Activated CD4-positive, alpha-beta memory T cell treated with anti-CD3 and anti-CD28 coated beads, Interleukin-2, amount 10 ng/mL, durations not matched to agents 7 days and 5 days (primary cell): ENCODE results near the gene PCDHGA1. TPM values are rescaled to one million over a fixed set of nuclear protein-coding genes. Genes with fewer than 3 reads are reported as not detected.

Experiments used
- CTCF ChIA-PET: fragments of 350-600 bp; sonication (Branson Sonifier 250); formaldehyde crosslinking; loops from one replicate; lab custom pipeline; 2021; ENCODE audit warnings: antibody characterized with exemption, inconsistent platforms; lab: Charles Lee
- POLR2A ChIA-PET: fragments of 350-600 bp; sonication (Branson Sonifier 250); formaldehyde crosslinking; loops from one replicate; lab custom pipeline; 2021; ENCODE audit warnings: antibody characterized with exemption; lab: Charles Lee
- DNase-seq: peaks from one replicate; pipeline ENCODE4 v3.0.0-alpha.2; 2020
- H3K27ac Mint-ChIP-seq: one replicate; pipeline ENCODE4 v1.8.0; 2021; ENCODE audit warnings: mild to moderate bottlenecking, mixed read lengths
- H3K27me3 Mint-ChIP-seq: one replicate; pipeline ENCODE4 v1.8.0; 2021; ENCODE audit warnings: mixed read lengths
- H3K36me3 Mint-ChIP-seq: one replicate; pipeline ENCODE4 v1.8.0; 2021; ENCODE audit warnings: low read depth, mixed read lengths
- H3K4me1 Mint-ChIP-seq: one replicate; pipeline ENCODE4 v1.8.0; 2021; ENCODE audit warnings: mixed read lengths
- H3K4me3 Mint-ChIP-seq: one replicate; pipeline ENCODE4 v1.8.0; 2021; ENCODE audit warnings: mild to moderate bottlenecking, mixed read lengths
- H3K9me3 Mint-ChIP-seq: one replicate; pipeline ENCODE4 v1.8.0; 2021; ENCODE audit warnings: mixed read lengths
- total RNA-seq, 2 experiments: library from RNA; stranded (reverse); gene quantifications; one replicate each; pipeline ENCODE4 v1.2.3, GENCODE V29; 2021

Gene PCDHGA1
- total RNA-seq, 2 experiments from 2014 or later = 0.05 TPM; not detected in 1

DNA sequence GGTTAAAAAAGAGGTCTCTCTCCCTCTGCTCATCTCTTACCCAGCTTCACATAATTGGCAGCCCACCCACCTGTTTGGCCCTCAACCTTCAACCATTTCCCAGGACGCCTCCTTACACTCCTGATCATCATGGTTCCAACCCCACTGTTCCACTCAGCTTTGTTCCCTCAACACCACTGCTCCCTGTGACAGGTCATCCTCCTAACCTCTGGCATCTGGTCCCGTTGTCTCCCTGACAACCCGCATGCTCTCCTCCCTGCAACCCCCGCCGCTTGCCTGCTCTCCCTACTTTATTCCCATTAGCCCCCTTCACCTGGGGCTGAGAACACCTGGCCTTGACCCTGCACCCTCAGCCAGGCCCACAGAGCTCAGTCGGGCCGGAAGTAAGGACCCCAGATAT, 171.4 kb downstream of the PCDHGA1 start:
- ChIA-PET CTCF (no interaction called here), POLR2A (interaction anchor here (0.5 kb wide), 1 partner anchor 1832 kb away, joined by 3 read pairs; no protein-coding TSS in a partner anchor)
- no peak overlapping the region for H3K4me3 Mint-ChIP-seq
- H3K36me3 Mint-ChIP-seq = no peaks in the 10 kb centered on the region
- H3K4me1 Mint-ChIP-seq = no peaks in the 10 kb centered on the region
- no peak overlapping the region for H3K27ac Mint-ChIP-seq
- no peak for DNase-seq
- H3K27me3 Mint-ChIP-seq = peaks cover 4% of the 10 kb centered on the region
- no peaks in the 10 kb centered on the region for H3K9me3 Mint-ChIP-seq

DNA sequence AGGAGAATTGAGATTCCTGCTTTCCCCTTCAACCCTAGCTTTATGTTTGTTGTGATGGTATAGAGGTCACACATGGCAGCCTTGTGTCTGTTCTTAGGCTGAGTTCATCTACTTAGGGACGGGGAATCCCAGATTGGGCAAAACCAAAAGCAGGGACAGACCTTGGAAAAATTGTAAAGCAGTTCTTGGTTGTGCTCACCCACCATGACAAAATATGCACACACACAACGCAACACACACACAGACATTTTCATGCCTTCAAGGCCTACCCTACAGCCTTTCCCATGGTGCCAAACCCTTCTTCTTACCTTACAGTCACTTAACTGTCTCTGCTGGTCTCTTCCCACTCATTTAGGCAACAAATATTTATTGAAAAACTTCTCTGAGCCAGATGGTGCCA, 173.4 kb downstream of the PCDHGA1 start:
- no peak for DNase-seq
- Mint-ChIP-seq H3K4me1 (no peaks in the 10 kb centered on the region), H3K27me3 (no peaks in the 10 kb centered on the region), H3K9me3 (no peaks in the 10 kb centered on the region), H3K27ac (no peak overlapping the region), H3K36me3 (no peaks in the 10 kb centered on the region), H3K4me3 (no peak overlapping the region)
- POLR2A ChIA-PET = no interaction called here
- CTCF ChIA-PET = interaction anchor here (0.6 to 0.9 kb wide), 2 partner anchors 8 to 192 kb away, joined by 3 read pairs; no protein-coding TSS in a partner anchor

DNA sequence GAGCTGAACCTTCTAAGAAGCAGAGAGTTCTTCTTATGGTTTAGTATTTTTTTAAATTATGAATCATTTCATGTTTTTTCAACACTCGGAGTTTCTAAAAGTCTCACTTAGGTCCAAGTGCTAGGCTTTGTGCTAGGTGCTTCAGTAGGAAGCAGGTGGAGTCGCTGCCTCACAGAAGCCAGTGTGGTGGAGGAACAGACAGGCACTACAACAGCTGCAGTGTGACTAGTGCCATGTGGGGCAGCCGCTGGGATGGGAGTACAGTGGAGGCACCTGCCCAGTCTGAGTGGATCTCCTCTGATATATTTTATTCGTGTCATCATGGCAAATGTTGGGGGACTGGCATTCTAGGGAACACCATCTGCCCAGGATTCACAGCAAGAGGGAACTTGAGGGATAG, 173.9 kb downstream of the PCDHGA1 start:
- CTCF ChIA-PET = no interaction called here
- Mint-ChIP-seq H3K36me3 (no peaks in the 10 kb centered on the region), H3K27ac (no peak overlapping the region), H3K27me3 (no peaks in the 10 kb centered on the region), H3K9me3 (no peaks in the 10 kb centered on the region), H3K4me1 (no peaks in the 10 kb centered on the region), H3K4me3 (no peak overlapping the region)
- POLR2A ChIA-PET = interaction anchor here (0.6 kb wide), 1 partner anchor 62 kb away, joined by 3 read pairs; no protein-coding TSS in a partner anchor
- no peak for DNase-seq

DNA sequence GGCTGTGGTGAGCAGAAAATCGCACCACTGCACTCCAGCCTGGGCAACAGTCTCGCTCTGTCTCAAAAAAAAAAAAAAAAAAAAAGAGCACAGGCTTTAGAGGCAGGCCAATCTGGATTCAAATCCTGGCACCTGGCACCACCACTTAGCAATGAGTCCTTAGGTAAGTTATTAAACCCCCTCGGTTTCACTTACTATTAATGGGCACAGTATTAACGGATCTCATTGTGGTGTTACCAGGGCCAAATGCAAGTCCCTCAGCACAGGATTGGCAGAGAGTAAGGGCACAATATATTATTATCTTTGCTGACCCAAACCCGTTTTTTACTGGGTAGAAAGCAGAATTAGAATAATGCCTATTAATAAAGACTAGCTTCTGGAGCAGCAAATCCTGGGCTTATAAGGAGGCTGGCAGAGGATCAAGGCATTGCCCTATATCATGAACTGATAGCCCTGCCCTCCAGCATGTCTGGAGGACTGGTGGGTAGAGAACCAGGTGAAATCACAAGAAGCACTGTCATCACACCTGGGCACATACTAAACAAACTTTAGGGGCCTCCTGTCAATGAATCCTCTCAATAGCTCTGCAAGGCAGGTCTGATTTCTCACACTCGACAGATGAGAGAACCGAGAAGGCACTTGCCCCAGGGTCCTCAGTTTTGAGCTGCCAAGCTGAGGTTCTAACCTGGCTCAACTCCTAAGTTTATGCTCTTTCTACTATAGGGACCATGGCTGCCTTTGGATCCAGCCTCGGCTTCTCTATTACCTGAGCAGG, 176.3 kb downstream of the PCDHGA1 start:
- Mint-ChIP-seq H3K4me1 (peaks cover 1% of the 10 kb centered on the region), H3K36me3 (no peaks in the 10 kb centered on the region), H3K4me3 (no peak overlapping the region), H3K27ac (no peak overlapping the region), H3K9me3 (no peaks in the 10 kb centered on the region), H3K27me3 (no peaks in the 10 kb centered on the region)
- CTCF ChIA-PET = interaction anchor here (0.9 to 1.4 kb wide), 3 partner anchors 29 to 94 kb away, joined by 3 to 6 read pairs (median 4); partner anchors contain the start of genes PCDHGA10 and PCDHGA12
- POLR2A ChIA-PET = interaction anchor here (1.1 kb wide), 1 partner anchor 13 kb away, joined by 4 read pairs; no protein-coding TSS in a partner anchor
- DNase-seq = no peak

DNA sequence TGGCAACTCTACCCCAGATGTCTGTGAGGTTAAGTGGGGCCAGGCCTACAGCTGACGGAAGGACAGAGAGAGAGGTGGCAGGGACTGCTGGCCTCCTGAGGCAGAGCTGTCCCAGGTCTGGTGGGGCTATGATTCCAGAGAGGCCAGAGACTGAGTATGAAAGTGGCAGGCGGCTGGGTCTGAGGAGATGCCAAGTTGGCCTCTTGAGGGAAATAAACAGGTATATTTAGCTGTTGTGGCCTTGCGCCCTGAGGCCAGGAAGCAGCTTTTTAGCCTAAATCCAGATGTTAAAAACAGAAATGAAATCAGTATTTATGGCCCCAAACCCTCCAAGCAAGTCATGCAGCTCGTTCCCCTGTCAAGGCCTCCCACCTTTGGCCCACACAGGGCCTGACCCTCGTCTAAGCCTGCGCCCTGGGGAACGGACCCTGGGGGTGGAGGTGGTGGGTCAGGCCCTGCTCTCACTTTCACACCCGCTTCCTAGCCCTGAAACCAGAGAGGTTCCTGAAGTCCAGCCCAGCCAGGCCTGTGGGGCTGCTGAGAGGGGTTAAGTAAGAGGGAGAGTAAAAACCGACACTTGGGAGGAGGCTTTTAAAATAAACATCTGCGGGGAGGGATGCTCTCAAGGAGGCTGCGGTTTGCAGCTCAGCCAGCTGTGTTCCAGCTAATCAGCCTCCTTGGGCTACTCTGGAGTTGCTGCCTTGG, 177.2 kb downstream of the PCDHGA1 start:
- ChIA-PET POLR2A (interaction anchor here (1.1 kb wide), 1 partner anchor 14 kb away, joined by 4 read pairs; no protein-coding TSS in a partner anchor), CTCF (interaction anchor here (0.9 to 1.4 kb wide), 4 partner anchors 15 to 95 kb away, joined by 3 to 6 read pairs (median 4); partner anchors contain the start of genes PCDHGA10 and PCDHGA12)
- H3K4me3 Mint-ChIP-seq = no peak overlapping the region
- DNase-seq = no peak
- H3K27ac Mint-ChIP-seq = no peak overlapping the region
- peaks cover 4% of the 10 kb centered on the region for H3K4me1 Mint-ChIP-seq
- H3K9me3 Mint-ChIP-seq = no peaks in the 10 kb centered on the region
- H3K27me3 Mint-ChIP-seq = no peaks in the 10 kb centered on the region
- no peaks in the 10 kb centered on the region for H3K36me3 Mint-ChIP-seq

DNA sequence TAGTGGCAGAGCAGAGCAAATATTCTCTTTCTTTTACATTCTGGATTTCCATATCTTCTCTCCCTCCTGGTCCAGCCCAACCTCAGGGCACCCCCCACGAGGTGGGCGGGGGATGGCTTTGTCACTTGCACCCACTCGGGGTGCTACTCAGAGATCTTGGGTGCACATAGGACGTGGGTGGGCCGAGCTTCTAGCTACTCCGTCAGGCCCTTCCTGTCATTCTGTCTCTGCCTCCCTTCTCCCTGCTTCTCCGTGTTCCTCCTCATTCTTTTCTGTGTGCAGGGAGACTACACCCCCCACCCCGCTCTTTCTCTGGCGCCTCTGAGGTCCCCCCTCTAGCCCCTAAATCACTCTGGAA, 178.1 kb downstream of the PCDHGA1 start:
- CTCF ChIA-PET = interaction anchor here (0.5 to 1.0 kb wide), 2 partner anchors 14 to 39 kb away, joined by 3 to 4 read pairs; no protein-coding TSS in a partner anchor
- Mint-ChIP-seq H3K4me1 (peaks cover 11% of the 10 kb centered on the region), H3K9me3 (no peaks in the 10 kb centered on the region), H3K36me3 (peaks cover 5% of the 10 kb centered on the region), H3K4me3 (no peak overlapping the region), H3K27me3 (no peaks in the 10 kb centered on the region), H3K27ac (no peak overlapping the region)
- no peak for DNase-seq
- POLR2A ChIA-PET = interaction anchor here (0.7 to 1.3 kb wide), 2 partner anchors 13 to 15 kb away, joined by 3 to 6 read pairs; no protein-coding TSS in a partner anchor

DNA sequence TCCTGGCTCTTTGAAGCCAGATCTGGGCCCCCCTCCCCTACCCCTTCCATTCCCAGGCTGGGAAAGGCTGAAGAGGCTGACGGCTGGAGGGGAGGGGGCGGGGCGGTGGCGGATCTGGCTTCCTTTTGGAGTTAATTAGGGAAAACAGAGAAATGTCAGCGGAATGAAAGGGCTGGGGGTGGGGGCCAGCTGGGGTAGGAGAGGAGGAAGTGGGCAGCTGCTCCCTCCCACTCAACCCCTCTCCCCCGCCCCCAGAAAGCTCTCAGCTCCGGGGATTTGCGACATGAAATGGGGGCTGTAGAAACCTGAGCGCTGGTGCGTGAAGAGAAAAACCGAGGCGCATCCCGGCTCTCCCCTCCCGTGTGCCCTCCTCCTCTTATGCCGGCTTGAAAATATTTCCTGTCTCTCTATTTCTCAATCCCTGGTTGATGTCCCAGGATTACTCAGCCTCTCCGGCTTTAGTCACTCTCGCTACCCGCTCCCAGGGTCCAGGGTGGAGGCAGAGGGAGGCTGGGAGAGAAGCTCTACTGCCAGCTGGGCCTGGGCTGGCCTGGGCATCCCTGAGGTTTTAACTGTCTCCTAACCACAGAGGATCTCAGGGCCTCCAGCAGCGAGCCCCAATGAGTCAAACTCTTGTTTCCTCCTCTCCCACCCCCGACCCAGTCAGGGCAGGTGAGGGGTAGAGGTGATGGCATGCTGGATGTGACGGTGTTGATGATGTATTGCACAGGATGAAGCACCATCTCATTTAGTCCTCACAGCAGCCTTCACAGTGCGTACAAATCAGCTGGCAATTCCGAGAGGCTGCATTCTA, 178.7 kb downstream of the PCDHGA1 start:
- Mint-ChIP-seq H3K27ac (no peak overlapping the region), H3K27me3 (no peaks in the 10 kb centered on the region), H3K4me3 (no peak overlapping the region), H3K36me3 (peaks cover 10% of the 10 kb centered on the region), H3K4me1 (peaks cover 17% of the 10 kb centered on the region), H3K9me3 (no peaks in the 10 kb centered on the region)
- ChIA-PET POLR2A (interaction anchor here (0.7 to 1.4 kb wide), 4 partner anchors 13 to 189 kb away, joined by 3 to 6 read pairs (median 4); partner anchors contain the start of gene TAF7), CTCF (interaction anchor here (0.5 to 4.9 kb wide), 2 partner anchors 15 to 39 kb away, joined by 4 to 57 read pairs; no protein-coding TSS in a partner anchor)
- no peak for DNase-seq

DNA sequence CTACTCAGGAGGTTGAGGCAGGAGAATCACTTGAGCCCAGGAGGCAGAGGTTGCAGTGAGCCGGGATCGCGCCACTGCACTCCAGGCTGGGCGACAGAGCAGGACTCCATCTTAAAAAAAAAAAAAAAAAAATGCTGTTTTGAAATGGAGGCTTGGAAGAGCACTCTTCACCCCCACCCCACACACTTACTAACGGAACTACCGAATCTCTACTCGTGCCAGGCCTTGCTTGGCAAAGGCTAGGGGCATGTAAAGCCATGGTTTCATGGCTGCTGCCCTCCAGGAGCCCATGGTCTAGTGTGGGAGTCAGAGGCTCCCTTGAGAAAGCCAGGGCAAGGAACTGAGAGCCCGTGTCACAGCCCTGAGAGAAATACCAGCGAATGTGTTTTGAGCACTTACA, 179.8 kb downstream of the PCDHGA1 start:
- H3K4me1 Mint-ChIP-seq = peaks cover 25% of the 10 kb centered on the region
- H3K4me3 Mint-ChIP-seq = no peak overlapping the region
- H3K9me3 Mint-ChIP-seq = no peaks in the 10 kb centered on the region
- POLR2A ChIA-PET = interaction anchor here (0.8 to 1.4 kb wide), 2 partner anchors 26 to 89 kb away, joined by 3 to 4 read pairs; partner anchors contain the start of gene PCDHGC4
- no peak for DNase-seq
- CTCF ChIA-PET = interaction anchor here (0.6 to 4.9 kb wide), 4 partner anchors 14 to 89 kb away, joined by 3 to 57 read pairs (median 4); partner anchors contain the start of gene PCDHGA11
- no peak overlapping the region for H3K27ac Mint-ChIP-seq
- H3K27me3 Mint-ChIP-seq = no peaks in the 10 kb centered on the region
- H3K36me3 Mint-ChIP-seq = peaks cover 15% of the 10 kb centered on the region

DNA sequence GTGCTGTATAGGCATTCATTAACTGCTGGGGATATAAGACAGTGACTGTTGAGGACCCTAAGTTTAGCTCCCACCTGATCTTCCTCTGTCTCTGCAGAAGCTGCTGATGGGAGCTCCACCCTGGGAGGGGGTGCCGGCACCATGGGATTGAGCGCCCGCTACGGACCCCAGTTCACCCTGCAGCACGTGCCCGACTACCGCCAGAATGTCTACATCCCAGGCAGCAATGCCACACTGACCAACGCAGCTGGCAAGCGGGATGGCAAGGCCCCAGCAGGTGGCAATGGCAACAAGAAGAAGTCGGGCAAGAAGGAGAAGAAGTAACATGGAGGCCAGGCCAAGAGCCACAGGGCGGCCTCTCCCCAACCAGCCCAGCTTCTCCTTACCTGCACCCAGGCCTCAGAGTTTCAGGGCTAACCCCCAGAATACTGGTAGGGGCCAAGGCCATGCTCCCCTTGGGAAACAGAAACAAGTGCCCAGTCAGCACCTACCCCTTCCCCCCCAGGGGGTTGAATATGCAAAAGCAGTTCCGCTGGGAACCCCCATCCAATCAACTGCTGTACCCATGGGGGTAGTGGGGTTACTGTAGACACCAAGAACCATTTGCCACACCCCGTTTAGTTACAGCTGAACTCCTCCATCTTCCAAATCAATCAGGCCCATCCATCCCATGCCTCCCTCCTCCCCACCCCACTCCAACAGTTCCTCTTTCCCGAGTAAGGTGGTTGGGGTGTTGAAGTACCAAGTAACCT, 180.7 kb downstream of the PCDHGA1 start:
- CTCF ChIA-PET = interaction anchor here (0.7 to 4.9 kb wide), 10 partner anchors 8 to 186 kb away, joined by 3 to 57 read pairs (median 4); partner anchors contain the start of genes PCDHGA10, PCDHGA11, PCDHGA12 and PCDHGB5
- Mint-ChIP-seq H3K27me3 (no peaks in the 10 kb centered on the region), H3K27ac (no peak overlapping the region), H3K9me3 (no peaks in the 10 kb centered on the region), H3K4me1 (peaks cover 28% of the 10 kb centered on the region), H3K4me3 (no peak overlapping the region), H3K36me3 (peaks cover 20% of the 10 kb centered on the region)
- DNase-seq = no peak
- POLR2A ChIA-PET = interaction anchor here (0.8 to 3.5 kb wide), 3 partner anchors 11 to 191 kb away, joined by 3 to 12 read pairs (median 5); partner anchors contain the start of genes PCDHGC4 and TAF7

DNA sequence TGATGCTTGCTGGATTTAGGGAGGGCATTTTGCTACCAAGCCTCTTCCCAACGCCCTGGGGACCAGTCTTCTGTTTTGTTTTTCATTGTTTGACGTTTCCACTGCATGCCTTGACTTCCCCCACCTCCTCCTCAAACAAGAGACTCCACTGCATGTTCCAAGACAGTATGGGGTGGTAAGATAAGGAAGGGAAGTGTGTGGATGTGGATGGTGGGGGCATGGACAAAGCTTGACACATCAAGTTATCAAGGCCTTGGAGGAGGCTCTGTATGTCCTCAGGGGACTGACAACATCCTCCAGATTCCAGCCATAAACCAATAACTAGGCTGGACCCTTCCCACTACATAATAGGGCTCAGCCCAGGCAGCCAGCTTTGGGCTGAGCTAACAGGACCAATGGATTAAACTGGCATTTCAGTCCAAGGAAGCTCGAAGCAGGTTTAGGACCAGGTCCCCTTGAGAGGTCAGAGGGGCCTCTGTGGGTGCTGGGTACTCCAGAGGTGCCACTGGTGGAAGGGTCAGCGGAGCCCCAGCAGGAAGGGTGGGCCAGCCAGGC, 181.5 kb downstream of the PCDHGA1 start:
- DNase-seq = no peak
- H3K4me3 Mint-ChIP-seq = no peak overlapping the region
- peaks cover 30% of the 10 kb centered on the region for H3K4me1 Mint-ChIP-seq
- peaks cover 28% of the 10 kb centered on the region for H3K36me3 Mint-ChIP-seq
- no peak overlapping the region for H3K27ac Mint-ChIP-seq
- H3K9me3 Mint-ChIP-seq = no peaks in the 10 kb centered on the region
- H3K27me3 Mint-ChIP-seq = no peaks in the 10 kb centered on the region
- CTCF ChIA-PET = interaction anchor here (0.8 to 4.9 kb wide), 21 partner anchors 9 to 187 kb away, joined by 3 to 57 read pairs (median 8); partner anchors contain the start of genes PCDHGA10, PCDHGA11, PCDHGA12 and PCDHGA2
- POLR2A ChIA-PET = interaction anchor here (1.4 to 3.5 kb wide), 3 partner anchors 10 to 192 kb away, joined by 3 to 12 read pairs (median 5); partner anchors contain the start of genes PCDHGA11 and TAF7
